T-helper 1 cell treated with Interleukin-12 subunit alpha and Interleukin-12 subunit beta and Interleukin-4 antibody, amounts not matched to agents 30 μg/mL and 1 μg/mL, for 36 hours (primary cell): ENCODE measurements around the gene NPHP1.
"Not testable (repeated sequence)": the region's sequence is repeated elsewhere in the genome, so short reads cannot be mapped to it uniquely, and the experiment has no call there.

Experiments used
- H3K27ac Mint-ChIP-seq: one replicate; pipeline ENCODE4 v1.8.0; 2021; ENCODE audit warnings: mild to moderate bottlenecking, mixed read lengths
- H3K27me3 Mint-ChIP-seq: one replicate; pipeline ENCODE4 v1.8.0; 2021; ENCODE audit warnings: low read depth, mixed read lengths
- H3K36me3 Mint-ChIP-seq: one replicate; pipeline ENCODE4 v1.8.0; 2021; ENCODE audit warnings: low read depth, mixed read lengths
- H3K4me1 Mint-ChIP-seq: one replicate; pipeline ENCODE4 v1.8.0; 2021; ENCODE audit warnings: low read depth, mixed read lengths
- H3K4me3 Mint-ChIP-seq: one replicate; pipeline ENCODE4 v1.8.0; 2021; ENCODE audit warnings: mild to moderate bottlenecking, moderate library complexity, mixed read lengths
- H3K9me3 Mint-ChIP-seq: one replicate; pipeline ENCODE4 v1.8.0; 2021; ENCODE audit warnings: mixed read lengths

Gene NPHP1

GRCh38 chr2:110166266-110166665 lies 38.5 kb downstream of the NPHP1 start:
- Mint-ChIP-seq H3K4me3 (no peak overlapping the region), H3K9me3 (no peaks in the 10 kb centered on the region), H3K36me3 (no peaks in the 10 kb centered on the region), H3K4me1 (peaks cover 2% of the 10 kb centered on the region), H3K27ac (no peak overlapping the region), H3K27me3 (peaks cover 19% of the 10 kb centered on the region)

DNA sequence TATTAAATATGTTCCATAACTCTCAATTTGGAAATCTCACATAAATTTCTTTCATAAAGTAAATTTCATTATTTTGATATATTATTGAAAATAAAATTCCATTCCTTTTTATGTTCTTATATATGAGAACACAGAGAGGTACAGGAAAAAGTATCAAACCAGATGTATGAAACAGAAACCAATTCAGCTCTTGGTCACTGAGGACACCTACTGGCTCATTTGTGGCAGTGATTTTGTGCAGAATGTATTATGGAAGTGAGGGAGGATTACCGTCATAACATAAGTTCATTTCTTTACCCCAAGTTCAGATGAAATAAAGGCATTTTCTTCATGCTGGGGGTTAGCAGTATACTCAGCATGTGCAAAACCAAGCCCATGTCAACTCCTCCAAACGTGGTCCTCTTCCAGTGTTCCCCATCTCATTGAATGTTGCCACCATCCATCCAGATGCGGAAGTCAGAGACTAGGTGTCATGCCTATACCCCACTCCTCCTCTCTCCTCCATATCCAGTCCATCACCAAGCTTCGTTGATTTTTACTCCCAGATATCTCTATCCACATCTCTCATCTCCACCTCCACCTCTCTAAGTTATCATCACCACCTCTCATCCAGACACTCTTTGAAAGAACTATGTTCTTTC lies 47.5 kb downstream of the NPHP1 start:
- Mint-ChIP-seq H3K36me3 (peaks cover 5% of the 10 kb centered on the region), H3K4me1 (peaks cover 4% of the 10 kb centered on the region), H3K9me3 (peaks cover 24% of the 10 kb centered on the region), H3K27ac (no peak overlapping the region), H3K4me3 (no peak overlapping the region), H3K27me3 (peaks cover 8% of the 10 kb centered on the region)

GRCh38 chr2:110154828-110155227 lies 50.0 kb downstream of the NPHP1 start:
- H3K9me3 Mint-ChIP-seq, result peaks cover 24% of the 10 kb centered on the region
- H3K4me1 Mint-ChIP-seq, H3K27me3 Mint-ChIP-seq, H3K36me3 Mint-ChIP-seq, H3K4me3 Mint-ChIP-seq, H3K27ac Mint-ChIP-seq: not testable (repeated sequence)

GRCh38 chr2:110154188-110154587 lies 50.6 kb downstream of the NPHP1 start:
- not testable (repeated sequence) for H3K27ac Mint-ChIP-seq, H3K27me3 Mint-ChIP-seq, H3K36me3 Mint-ChIP-seq, H3K4me3 Mint-ChIP-seq, H3K4me1 Mint-ChIP-seq
- H3K9me3 Mint-ChIP-seq, result peaks cover 24% of the 10 kb centered on the region

DNA sequence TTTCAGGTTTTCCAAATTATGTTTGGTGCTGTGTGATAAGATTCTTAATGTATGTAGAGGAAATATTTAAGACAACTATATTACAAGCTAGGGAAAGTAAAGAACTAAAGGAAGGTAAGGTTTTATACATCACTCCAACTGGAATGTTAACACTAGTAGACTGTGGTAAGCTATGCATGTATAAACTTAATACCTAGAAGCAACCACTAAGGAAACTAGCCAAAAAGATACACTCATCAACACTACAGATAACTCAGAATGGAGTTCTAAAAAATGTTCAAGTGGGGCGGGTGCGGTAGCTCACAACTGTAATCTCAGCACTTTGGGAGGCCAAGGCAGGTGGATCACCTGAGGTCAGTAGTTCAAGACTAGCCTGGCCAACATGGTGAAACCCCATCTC lies 51.4 kb downstream of the NPHP1 start:
- H3K27ac Mint-ChIP-seq, result no peak overlapping the region
- H3K4me3 Mint-ChIP-seq, result no peak overlapping the region
- H3K36me3 Mint-ChIP-seq, result peaks cover 5% of the 10 kb centered on the region
- peaks cover 1% of the 10 kb centered on the region for H3K27me3 Mint-ChIP-seq
- H3K9me3 Mint-ChIP-seq, result peaks cover 24% of the 10 kb centered on the region
- H3K4me1 Mint-ChIP-seq, result peaks cover 4% of the 10 kb centered on the region

GRCh38 chr2:110152943-110153342 lies 51.9 kb downstream of the NPHP1 start:
- H3K27me3 Mint-ChIP-seq, result no peaks in the 10 kb centered on the region
- no peak overlapping the region for H3K27ac Mint-ChIP-seq
- H3K36me3 Mint-ChIP-seq, result peaks cover 5% of the 10 kb centered on the region
- H3K4me3 Mint-ChIP-seq, result no peak overlapping the region
- peaks cover 4% of the 10 kb centered on the region for H3K4me1 Mint-ChIP-seq
- H3K9me3 Mint-ChIP-seq, result peaks cover 28% of the 10 kb centered on the region

GRCh38 chr2:110149330-110150220 lies 55.2 kb downstream of the NPHP1 start:
- H3K27ac Mint-ChIP-seq, result no peak overlapping the region
- no peak overlapping the region for H3K4me3 Mint-ChIP-seq
- H3K27me3 Mint-ChIP-seq, result no peaks in the 10 kb centered on the region

GRCh38 chr2:110146945-110147332 lies 57.9 kb downstream of the NPHP1 start:
- Mint-ChIP-seq H3K27ac (no peak overlapping the region), H3K9me3 (peaks cover 4% of the 10 kb centered on the region), H3K27me3 (no peaks in the 10 kb centered on the region), H3K4me3 (no peak overlapping the region), H3K36me3 (no peaks in the 10 kb centered on the region), H3K4me1 (no peaks in the 10 kb centered on the region)

More at GRCh38 chr2:110149330-110150220, 55.2 kb downstream of the NPHP1 start:
- Mint-ChIP-seq H3K36me3 (peaks cover 3% of the 10 kb centered on the region), H3K4me1 (no peaks in the 10 kb centered on the region), H3K9me3 (peaks cover 24% of the 10 kb centered on the region)

- Mint-ChIP-seq H3K4me3 (no peak overlapping the region), H3K9me3 (peaks cover 4% of the 10 kb centered on the region), H3K36me3 (no peaks in the 10 kb centered on the region), H3K27me3 (no peaks in the 10 kb centered on the region), H3K4me1 (no peaks in the 10 kb centered on the region), H3K27ac (no peak overlapping the region)
Observed at GRCh38 chr2:110146183-110146944, 58.4 kb downstream of the NPHP1 start.

DNA sequence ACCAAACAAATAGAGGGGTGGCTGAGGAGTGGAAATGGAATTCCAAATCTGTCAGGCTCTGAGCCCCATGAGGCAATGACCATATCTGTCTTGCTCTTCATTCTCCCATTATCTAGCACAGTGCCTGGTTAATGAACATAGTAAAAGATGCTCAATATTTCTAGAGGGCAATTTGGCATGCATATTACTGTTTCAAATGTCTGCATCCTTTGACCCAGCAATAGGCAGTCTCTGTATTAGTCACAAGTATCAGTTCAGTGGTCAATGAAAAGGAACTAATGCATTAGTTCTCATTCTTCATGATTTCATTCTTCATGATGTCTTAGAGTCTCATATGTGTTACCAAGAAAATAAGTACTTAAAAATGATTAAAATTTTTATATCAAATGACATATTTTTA lies 60.8 kb downstream of the NPHP1 start:
- Mint-ChIP-seq H3K4me1 (no peaks in the 10 kb centered on the region), H3K27ac (no peak overlapping the region), H3K4me3 (no peak overlapping the region), H3K9me3 (peaks cover 4% of the 10 kb centered on the region), H3K36me3 (no peaks in the 10 kb centered on the region), H3K27me3 (no peaks in the 10 kb centered on the region)

DNA sequence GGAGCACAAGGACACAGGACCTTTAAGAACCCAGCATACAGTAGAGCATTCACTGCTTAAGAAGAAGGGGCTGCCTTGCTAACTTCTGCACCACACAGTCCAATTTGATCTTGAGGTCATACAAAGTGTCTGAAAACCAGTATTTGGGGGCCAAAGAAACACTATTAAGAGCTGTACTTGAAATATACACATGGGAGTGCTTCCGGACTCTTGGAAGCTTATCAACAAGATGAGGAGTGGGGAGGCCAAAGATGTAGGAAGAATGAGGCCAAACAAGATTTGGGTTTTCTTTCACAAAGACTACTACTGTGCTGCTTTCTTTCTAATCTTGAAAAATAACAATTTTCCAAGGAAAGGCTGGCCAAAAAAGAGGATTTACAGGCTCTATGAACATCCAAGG lies 64.4 kb downstream of the NPHP1 start:
- H3K27ac Mint-ChIP-seq, result no peak overlapping the region
- H3K9me3 Mint-ChIP-seq, result no peaks in the 10 kb centered on the region
- H3K27me3 Mint-ChIP-seq, result no peaks in the 10 kb centered on the region
- no peaks in the 10 kb centered on the region for H3K4me1 Mint-ChIP-seq
- no peak overlapping the region for H3K4me3 Mint-ChIP-seq
- H3K36me3 Mint-ChIP-seq, result no peaks in the 10 kb centered on the region

DNA sequence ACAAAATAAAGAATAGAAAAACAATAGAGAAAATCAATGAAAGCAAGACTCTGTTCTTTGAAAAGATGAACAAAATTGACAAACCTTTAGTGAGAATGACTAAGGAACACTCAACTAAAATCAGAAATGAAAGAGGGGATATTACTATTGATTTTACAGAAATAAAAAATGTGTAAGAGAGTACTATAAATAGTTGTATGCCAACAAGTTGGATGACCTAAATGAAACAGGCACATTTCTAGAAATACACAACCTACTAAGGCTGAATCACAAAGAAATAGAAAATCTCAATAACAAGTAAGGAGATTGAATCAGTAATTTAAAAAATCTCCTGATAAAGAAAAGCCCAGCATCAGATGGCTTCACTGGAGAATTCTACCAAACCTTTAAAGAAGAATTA lies 70.8 kb downstream of the NPHP1 start:
- peaks cover 7% of the 10 kb centered on the region for H3K9me3 Mint-ChIP-seq
- H3K4me3 Mint-ChIP-seq, result no peak overlapping the region
- H3K27ac Mint-ChIP-seq, result no peak overlapping the region
- H3K4me1 Mint-ChIP-seq, result no peaks in the 10 kb centered on the region
- H3K27me3 Mint-ChIP-seq, result peaks cover 11% of the 10 kb centered on the region
- no peaks in the 10 kb centered on the region for H3K36me3 Mint-ChIP-seq

- no peak overlapping the region for H3K27ac Mint-ChIP-seq
- H3K27me3 Mint-ChIP-seq, result peaks cover 11% of the 10 kb centered on the region
- H3K36me3 Mint-ChIP-seq, result no peaks in the 10 kb centered on the region
- H3K4me3 Mint-ChIP-seq, result no peak overlapping the region
- peaks cover 7% of the 10 kb centered on the region for H3K9me3 Mint-ChIP-seq
- no peaks in the 10 kb centered on the region for H3K4me1 Mint-ChIP-seq
Observed at GRCh38 chr2:110131166-110131565, 73.6 kb downstream of the NPHP1 start.

- Mint-ChIP-seq H3K4me1 (no peaks in the 10 kb centered on the region), H3K27ac (no peak overlapping the region), H3K36me3 (no peaks in the 10 kb centered on the region)
Observed at GRCh38 chr2:110130757-110131156, 74.1 kb downstream of the NPHP1 start.

GRCh38 chr2:110126906-110127305 lies 77.9 kb downstream of the NPHP1 start:
- Mint-ChIP-seq H3K4me3 (no peak overlapping the region), H3K27ac (no peak overlapping the region), H3K9me3 (no peaks in the 10 kb centered on the region), H3K4me1 (no peaks in the 10 kb centered on the region), H3K36me3 (no peaks in the 10 kb centered on the region), H3K27me3 (no peaks in the 10 kb centered on the region)

More at GRCh38 chr2:110130757-110131156, 74.1 kb downstream of the NPHP1 start:
- peaks cover 11% of the 10 kb centered on the region for H3K27me3 Mint-ChIP-seq
- peaks cover 7% of the 10 kb centered on the region for H3K9me3 Mint-ChIP-seq
- no peak overlapping the region for H3K4me3 Mint-ChIP-seq
